ENCODE data around the gene CD93.

DNA sequence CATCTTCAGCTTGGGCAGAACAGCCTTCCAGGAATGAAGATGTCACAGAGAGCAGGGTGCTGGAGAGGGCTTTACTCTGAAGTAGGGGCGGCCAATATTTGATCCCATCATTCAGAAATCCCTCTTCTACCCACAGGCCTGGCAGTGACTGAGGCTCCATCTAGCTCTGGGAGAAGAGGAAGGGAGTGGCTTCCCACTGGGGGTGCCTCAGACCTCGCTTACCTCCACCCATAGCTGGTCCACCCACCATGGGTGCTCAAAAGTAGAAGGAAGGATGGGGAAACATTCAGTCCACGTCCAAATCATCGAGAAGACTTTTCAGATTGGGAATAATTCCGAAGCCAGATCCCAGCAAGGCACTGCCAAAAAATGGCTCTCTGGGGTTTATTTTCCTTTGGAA lies 24.9 kb downstream of the CD93 start:
- TF ChIP-seq, protein P1, sequence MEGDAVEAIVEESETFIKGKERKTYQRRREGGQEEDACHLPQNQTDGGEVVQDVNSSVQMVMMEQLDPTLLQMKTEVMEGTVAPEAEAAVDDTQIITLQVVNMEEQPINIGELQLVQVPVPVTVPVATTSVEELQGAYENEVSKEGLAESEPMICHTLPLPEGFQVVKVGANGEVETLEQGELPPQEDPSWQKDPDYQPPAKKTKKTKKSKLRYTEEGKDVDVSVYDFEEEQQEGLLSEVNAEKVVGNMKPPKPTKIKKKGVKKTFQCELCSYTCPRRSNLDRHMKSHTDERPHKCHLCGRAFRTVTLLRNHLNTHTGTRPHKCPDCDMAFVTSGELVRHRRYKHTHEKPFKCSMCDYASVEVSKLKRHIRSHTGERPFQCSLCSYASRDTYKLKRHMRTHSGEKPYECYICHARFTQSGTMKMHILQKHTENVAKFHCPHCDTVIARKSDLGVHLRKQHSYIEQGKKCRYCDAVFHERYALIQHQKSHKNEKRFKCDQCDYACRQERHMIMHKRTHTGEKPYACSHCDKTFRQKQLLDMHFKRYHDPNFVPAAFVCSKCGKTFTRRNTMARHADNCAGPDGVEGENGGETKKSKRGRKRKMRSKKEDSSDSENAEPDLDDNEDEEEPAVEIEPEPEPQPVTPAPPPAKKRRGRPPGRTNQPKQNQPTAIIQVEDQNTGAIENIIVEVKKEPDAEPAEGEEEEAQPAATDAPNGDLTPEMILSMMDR (IDR thresholded peaks at IDR 0.05): no peak
- no peak for TF ChIP-seq POLR2A (IDR thresholded peaks at IDR 0.05)

Measured in upper lobe of left lung (tissue), 4 donors.